Measurements from ENCODE around the gene PXYLP1. TPM values are rescaled to one million over a fixed set of nuclear protein-coding genes. Genes with fewer than 3 reads are reported as not detected.

Gene PXYLP1
- total and polyA plus RNA-seq, 9 of the 15 experiments (the other 6 are each of a cell fraction or from before 2014, with no cell fraction given), result 0.80 to 2.9 (median 1.3) TPM

GRCh38 chr3:141312354-141313092 is 80.9 kb downstream of the PXYLP1 start (continued):
- TF ChIP-seq HDAC2 (IDR thresholded peaks at IDR 0.05), result peak; percentile 58; the same call in 1 of the 2 replicates
- TF ChIP-seq HOMEZ (CRISPR knock-in tag; IDR thresholded peaks at IDR 0.05), result peak; percentile 99
- TF ChIP-seq MAZ (CRISPR knock-in tag; conservative IDR thresholded peaks at IDR 0.05 in 1 of 2, IDR thresholded peaks at IDR 0.05 in 1 of 2), result peak in 1 of 2 experiments; percentile 100; a peak in 2 of 4 replicates
- TF ChIP-seq MAFK (IDR thresholded peaks at IDR 0.05; ENCODE audit: low read length), result no peak
- TF ChIP-seq HDAC1 (IDR thresholded peaks at IDR 0.05), result no peak; a peak in 1 of 4 replicates
- peak; percentile 100 for TF ChIP-seq ZNF175 (CRISPR knock-in tag; IDR thresholded peaks at IDR 0.05; ENCODE audit: low read depth)
- no peak for TF ChIP-seq ARNT (IDR thresholded peaks at IDR 0.05)
- peak; percentile 99 for TF ChIP-seq ZFPM2 (CRISPR knock-in tag; IDR thresholded peaks at IDR 0.05)
- 0 out of 6 replicates have a peak, but pooled peaks of 1 of the 3 experiments have one; percentile 21 for TF ChIP-seq CTCF (IDR thresholded peaks at IDR 0.05 in 2 of 3, conservative IDR thresholded peaks at IDR 0.05 in 1 of 3; ENCODE audit: insufficient read depth in 2 of 3, low read depth in 1 of 3, low read length in 3 of 3)
- TF ChIP-seq ZNF24 (IDR thresholded peaks at IDR 0.05), result 0 out of 2 replicates have a peak, but pooled peaks have one; percentile 14
- TF ChIP-seq ZBTB1 (CRISPR knock-in tag; IDR thresholded peaks at IDR 0.05; ENCODE audit: borderline replicate concordance, low read depth), result no peak
- TF ChIP-seq ZNF3 (CRISPR knock-in tag; IDR thresholded peaks at IDR 0.05), result peak; percentile 91
- no peak; the same call in 1 of the 2 replicates for TF ChIP-seq MTA2 (IDR thresholded peaks at IDR 0.05; ENCODE audit: low read depth)
- no peak for TF ChIP-seq POLR2B (IDR thresholded peaks at IDR 0.05; ENCODE audit: low read depth, partially characterized antibody)
- peak; percentile 36; the same call in 1 of the 2 replicates for TF ChIP-seq NFIC (IDR thresholded peaks at IDR 0.05)
- TF ChIP-seq POLR2H (tag; IDR thresholded peaks at IDR 0.05; ENCODE audit: low read depth), result peak; percentile 77; the same call in 1 of the 2 replicates
- no peak for TF ChIP-seq ZMIZ1 (IDR thresholded peaks at IDR 0.05; ENCODE audit: low read depth in 2 of 2, low read length in 2 of 2)
- TF ChIP-seq PATZ1 (CRISPR knock-in tag; IDR thresholded peaks at IDR 0.05; ENCODE audit: borderline replicate concordance), result peak; percentile 99

Data from K562 (cell line).